Trophoblast cell (in vitro differentiated cells and primary cell): ENCODE results near the gene ELFN1.

Source experiments
- DNase-seq, 2 donors: peaks; one replicate each; pipeline ENCODE4 v3.0.0-alpha.2; 2016
- H2AFZ ChIP-seq: 2 replicates; pipeline ENCODE4 v1.6.1; 2013; ENCODE audit warnings: low read length, moderate library complexity, mild to moderate bottlenecking; ENCODE audit not compliant: insufficient read depth, poor library complexity
- H2AK5ac ChIP-seq: 2 replicates; pipeline ENCODE4 v1.6.1; 2013; ENCODE audit warnings: mild to moderate bottlenecking, low read length
- H2BK120ac ChIP-seq: 2 replicates; pipeline ENCODE4 v1.6.1; 2013; ENCODE audit warnings: low read length, mild to moderate bottlenecking, moderate library complexity; ENCODE audit not compliant: insufficient read depth, poor library complexity
- H2BK12ac ChIP-seq: 2 replicates; pipeline ENCODE4 v1.6.1; 2013; ENCODE audit warnings: mild to moderate bottlenecking, low read length, moderate library complexity
- H2BK5ac ChIP-seq: 2 replicates; pipeline ENCODE4 v1.6.1; 2013; ENCODE audit warnings: low read length, low read depth, moderate library complexity, mild to moderate bottlenecking; ENCODE audit not compliant: poor library complexity
- H3K14ac ChIP-seq: 2 replicates; pipeline ENCODE4 v1.6.1; 2013; ENCODE audit warnings: mild to moderate bottlenecking, low read length
- H3K18ac ChIP-seq: 2 replicates; pipeline ENCODE4 v1.6.1; 2013; ENCODE audit warnings: mild to moderate bottlenecking, low read length
- H3K23ac ChIP-seq: 2 replicates; pipeline ENCODE4 v1.6.1; 2013; ENCODE audit warnings: low read length
- H3K27ac ChIP-seq: 2 replicates; pipeline ENCODE4 v1.5.1; 2013; ENCODE audit warnings: low read depth, mild to moderate bottlenecking, inconsistent platforms, low read length, moderate library complexity
- H3K27me3 ChIP-seq: 2 replicates; pipeline ENCODE4 v1.6.1; 2013; ENCODE audit warnings: inconsistent platforms, mild to moderate bottlenecking, low read length, moderate library complexity; ENCODE audit not compliant: insufficient read depth
- H3K36me3 ChIP-seq, 2 experiments: 1 replicate in 1 of 2; 2 replicates in 1 of 2; pipeline ENCODE4 v1.6.1; 2013; ENCODE audit warnings: low read length in 2 of 2, mild to moderate bottlenecking in 2 of 2, moderate library complexity in 1 of 2; ENCODE audit not compliant: insufficient read depth in 2 of 2, control insufficient read depth in 1 of 2
- H3K4ac ChIP-seq: 2 replicates; pipeline ENCODE4 v1.6.1; 2013; ENCODE audit warnings: low read depth, mild to moderate bottlenecking, low read length, moderate library complexity
- H3K4me1 ChIP-seq, 2 experiments: 1 replicate in 1 of 2; 2 replicates in 1 of 2; pipeline ENCODE4 v1.6.1; 2013; ENCODE audit warnings: low read length in 2 of 2, mild to moderate bottlenecking in 2 of 2, moderate library complexity in 1 of 2; ENCODE audit not compliant: insufficient read depth in 2 of 2, control insufficient read depth in 1 of 2
- H3K4me2 ChIP-seq: 2 replicates; pipeline ENCODE4 v1.6.1; 2013; ENCODE audit warnings: inconsistent platforms, mild to moderate bottlenecking, low read length, moderate library complexity
- H3K4me3 ChIP-seq: 2 replicates; pipeline ENCODE4 v1.5.1; 2013; ENCODE audit warnings: mild to moderate bottlenecking, low read depth, low read length, inconsistent platforms
- H3K79me1 ChIP-seq: one replicate; pipeline ENCODE4 v1.6.1; 2013; ENCODE audit warnings: low read length
- H3K79me2 ChIP-seq: 2 replicates; pipeline ENCODE4 v1.6.1; 2013; ENCODE audit warnings: low read length, mild to moderate bottlenecking; ENCODE audit not compliant: control insufficient read depth, insufficient read depth, poor library complexity
- H3K9ac ChIP-seq: 2 replicates; pipeline ENCODE4 v1.6.1; 2013; ENCODE audit warnings: mild to moderate bottlenecking, low read length
- H3K9me3 ChIP-seq: 2 replicates; pipeline ENCODE4 v1.6.1; 2013; ENCODE audit warnings: low read depth, mild to moderate bottlenecking, control low read depth, inconsistent platforms, low read length; ENCODE audit not compliant: insufficient read depth
- H4K12ac ChIP-seq: 2 replicates; pipeline ENCODE4 v1.6.1; 2013; ENCODE audit warnings: low read depth, mild to moderate bottlenecking, low read length, moderate library complexity
- H4K8ac ChIP-seq: 2 replicates; pipeline ENCODE4 v1.6.1; 2013; ENCODE audit warnings: low read depth, mild to moderate bottlenecking, low read length, moderate library complexity
- H4K91ac ChIP-seq: one replicate; pipeline ENCODE4 v1.6.1; 2013; ENCODE audit warnings: low read depth, mild to moderate bottlenecking, low read length, moderate library complexity
- WGBS: extraction: QIAGEN DNeasy Blood & Tissue Kit; methylation state at CpG from one replicate; pipeline ENCODE4 v1.1.7; 2013; ENCODE audit warnings: missing lambda C conversion rate; ENCODE audit not compliant: insufficient read length, insufficient coverage; ENCODE audit errors: extremely low coverage; 5-methylcytosine and 5-hydroxymethylcytosine counted together

Gene ELFN1

GRCh38 chr7:1781369-1781768, 111.3 kb downstream of the ELFN1 start:
- Histone ChIP-seq H3K4ac (no peak overlapping the region), H3K4me1 (no peaks in the 10 kb centered on the region), H2BK120ac (no peak overlapping the region), H3K23ac (no peak overlapping the region), H3K79me2 (no peaks in the 10 kb centered on the region), H4K12ac (no peak overlapping the region), H3K18ac (no peak overlapping the region), H2AK5ac (no peak overlapping the region), H3K27me3 (no peaks in the 10 kb centered on the region), H3K27ac (no peak overlapping the region), H2BK12ac (no peak overlapping the region), H3K9ac (no peak overlapping the region), H3K9me3 (peaks cover 1% of the 10 kb centered on the region), H3K36me3 (no peaks in the 10 kb centered on the region), H2AFZ (no peak overlapping the region), H3K79me1 (no peaks in the 10 kb centered on the region), H2BK5ac (no peak overlapping the region), H3K4me3 (no peak overlapping the region), H3K4me2 (no peak overlapping the region), H3K14ac (no peak overlapping the region), H4K8ac (no peak overlapping the region), H4K91ac (no peak overlapping the region)
- no CpG with 5 or more reads among the region's 12 CpGs for WGBS
- DNase-seq = no peak

GRCh38 chr7:1785839-1786238, 115.8 kb downstream of the ELFN1 start:
- no peak overlapping the region for H4K12ac ChIP-seq
- no peak overlapping the region for H2AK5ac ChIP-seq
- no peaks in the 10 kb centered on the region for H3K79me1 ChIP-seq
- peaks cover 1% of the 10 kb centered on the region for H3K9me3 ChIP-seq
- no peak overlapping the region for H4K8ac ChIP-seq
- H3K4me2 ChIP-seq = no peak overlapping the region
- no peaks in the 10 kb centered on the region for H3K27me3 ChIP-seq
- no peaks in the 10 kb centered on the region for H3K79me2 ChIP-seq
- H4K91ac ChIP-seq = no peak overlapping the region
- no peak overlapping the region for H2AFZ ChIP-seq
- H2BK12ac ChIP-seq = no peak overlapping the region
- H3K9ac ChIP-seq = no peak overlapping the region
- no peaks in the 10 kb centered on the region for H3K36me3 ChIP-seq
- H2BK120ac ChIP-seq = no peak overlapping the region
- no peak for DNase-seq
- no peak overlapping the region for H2BK5ac ChIP-seq
- H3K4me1 ChIP-seq = no peaks in the 10 kb centered on the region
- no peak overlapping the region for H3K18ac ChIP-seq
- no peak overlapping the region for H3K14ac ChIP-seq
- no peak overlapping the region for H3K4me3 ChIP-seq
- WGBS = no CpG with 5 or more reads among the region's 3 CpGs
- no peak overlapping the region for H3K4ac ChIP-seq
- no peak overlapping the region for H3K23ac ChIP-seq
- H3K27ac ChIP-seq = no peak overlapping the region

DNA sequence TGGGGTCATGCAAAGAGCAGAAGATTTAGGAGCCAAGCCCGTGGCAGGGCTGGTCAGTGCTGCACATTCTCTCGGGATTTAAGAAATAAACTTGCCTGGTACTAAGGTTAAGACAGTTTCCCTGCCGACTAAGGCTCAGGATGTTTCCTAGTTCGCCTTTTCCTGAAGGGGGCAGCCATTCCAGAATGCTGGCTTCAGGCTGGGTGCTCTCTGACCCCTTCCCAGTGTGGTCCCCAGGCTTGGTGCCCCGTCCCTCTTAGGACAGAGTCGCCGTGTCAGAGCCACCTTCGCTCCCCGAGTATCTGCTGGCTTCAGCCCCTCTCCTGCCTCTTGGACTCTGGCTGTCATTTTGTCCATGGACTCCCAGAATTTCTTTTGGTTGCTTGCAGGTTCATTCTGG, 117.2 kb downstream of the ELFN1 start:
- no peaks in the 10 kb centered on the region for H3K79me1 ChIP-seq
- no peak overlapping the region for H3K4me2 ChIP-seq
- no peak overlapping the region for H2BK5ac ChIP-seq
- H4K12ac ChIP-seq = no peak overlapping the region
- DNase-seq = no peak
- H3K27me3 ChIP-seq = no peaks in the 10 kb centered on the region
- WGBS = no CpG with 5 or more reads among the region's 9 CpGs
- H3K14ac ChIP-seq = no peak overlapping the region
- no peak overlapping the region for H2AK5ac ChIP-seq
- H3K9me3 ChIP-seq = peaks cover 3% of the 10 kb centered on the region
- no peak overlapping the region for H3K9ac ChIP-seq
- H3K4ac ChIP-seq = no peak overlapping the region
- no peaks in the 10 kb centered on the region for H3K79me2 ChIP-seq
- no peak overlapping the region for H3K23ac ChIP-seq
- no peak overlapping the region for H2AFZ ChIP-seq
- no peak overlapping the region for H3K18ac ChIP-seq
- H3K4me1 ChIP-seq = no peaks in the 10 kb centered on the region
- H2BK12ac ChIP-seq = no peak overlapping the region
- H3K4me3 ChIP-seq = no peak overlapping the region
- no peak overlapping the region for H4K91ac ChIP-seq
- H3K27ac ChIP-seq = no peak overlapping the region
- no peak overlapping the region for H4K8ac ChIP-seq
- H3K36me3 ChIP-seq = no peaks in the 10 kb centered on the region
- H2BK120ac ChIP-seq = no peak overlapping the region

GRCh38 chr7:1787681-1788235, 117.7 kb downstream of the ELFN1 start:
- Histone ChIP-seq H3K23ac (no peak overlapping the region), H2AFZ (no peak overlapping the region), H3K4me3 (no peak overlapping the region), H4K8ac (no peak overlapping the region), H3K4me1 (no peaks in the 10 kb centered on the region), H2AK5ac (no peak overlapping the region), H3K27me3 (no peaks in the 10 kb centered on the region), H3K79me2 (no peaks in the 10 kb centered on the region), H3K14ac (no peak overlapping the region), H2BK12ac (no peak overlapping the region), H3K27ac (no peak overlapping the region), H4K91ac (no peak overlapping the region), H4K12ac (no peak overlapping the region), H3K9me3 (peaks cover 3% of the 10 kb centered on the region), H3K79me1 (no peaks in the 10 kb centered on the region), H3K18ac (no peak overlapping the region), H2BK120ac (no peak overlapping the region), H3K36me3 (no peaks in the 10 kb centered on the region), H3K4ac (no peak overlapping the region), H3K4me2 (no peak overlapping the region), H2BK5ac (no peak overlapping the region), H3K9ac (no peak overlapping the region)
- no CpG with 5 or more reads among the region's 18 CpGs for WGBS
- DNase-seq = no peak
